ENCODE measurements around the gene CRB2.

Gene CRB2

DNA sequence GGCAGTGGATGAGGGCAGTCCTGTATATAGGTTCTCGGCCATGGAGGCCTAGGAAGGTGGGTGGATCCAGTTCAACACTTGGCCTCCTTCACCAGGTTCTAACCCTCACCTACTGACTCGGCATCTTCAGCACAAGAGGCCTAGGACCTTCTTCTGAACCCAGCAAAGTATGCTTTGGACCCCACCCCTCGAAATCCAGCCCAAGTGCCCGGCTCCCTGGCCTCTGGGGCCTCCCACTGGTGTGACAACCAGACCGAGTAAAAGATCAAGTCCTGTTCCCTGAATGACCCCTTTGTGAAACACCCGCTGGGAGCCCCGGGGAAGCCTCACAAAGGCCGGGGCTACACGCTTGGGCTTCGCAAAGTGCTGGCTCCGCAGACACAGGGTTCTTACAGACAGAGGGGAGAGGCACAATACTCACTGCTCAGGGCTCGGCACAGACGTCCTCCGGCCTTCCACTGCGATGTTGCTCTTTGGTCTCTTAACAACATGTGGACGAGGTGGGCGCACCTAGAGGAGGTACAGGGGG, 47.0 kb downstream of the CRB2 start:
- DNase-seq (ENCODE audit: low read depth), result no peak

DNA sequence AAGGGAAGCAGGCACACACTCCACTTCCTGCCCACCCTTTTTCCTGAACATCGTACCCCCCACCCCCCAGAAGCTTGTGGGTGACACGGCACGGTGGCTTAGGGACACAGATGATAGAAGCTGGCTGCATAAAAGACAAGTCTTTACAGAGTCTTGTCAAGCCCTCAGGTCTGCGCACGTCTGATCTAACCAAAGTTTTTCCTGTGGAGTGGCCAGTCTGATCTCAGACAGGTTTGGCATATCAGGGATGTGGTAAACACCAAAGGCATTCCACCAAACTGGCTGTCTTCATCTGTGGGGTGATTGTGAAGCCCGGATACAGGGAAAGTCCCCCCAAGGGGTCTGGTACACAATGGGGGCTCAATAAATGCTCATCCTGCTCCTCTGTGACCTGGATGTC, 50.0 kb downstream of the CRB2 start:
- DNase-seq (ENCODE audit: low read depth), result no peak

DNA sequence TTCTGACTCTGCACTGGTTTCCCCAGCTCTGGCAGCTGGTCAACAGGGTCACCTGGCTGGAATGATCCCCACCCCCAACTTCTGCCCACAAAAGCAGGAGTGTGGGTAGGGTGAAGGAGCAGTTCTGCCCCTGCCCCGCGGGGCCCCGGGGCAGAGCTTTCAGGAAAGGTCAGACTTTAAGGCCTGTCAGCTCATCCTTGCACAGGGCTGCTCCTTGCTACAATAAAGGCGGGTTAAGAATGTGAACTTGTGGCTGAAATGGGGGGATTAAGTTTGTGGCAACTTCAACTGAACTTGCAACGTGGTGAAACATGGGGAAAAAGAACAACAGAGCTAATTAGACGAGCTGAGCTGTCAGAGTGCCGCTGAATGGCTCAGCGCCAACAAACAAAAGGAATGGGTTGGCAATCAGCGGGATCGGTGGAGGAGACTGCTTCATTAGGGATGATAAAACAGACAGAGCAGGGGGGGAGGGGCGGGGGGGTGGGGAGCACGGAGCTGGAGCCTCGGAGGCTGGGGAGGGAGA, 50.8 kb downstream of the CRB2 start:
- DNase-seq (ENCODE audit: low read depth), result no peak

DNA sequence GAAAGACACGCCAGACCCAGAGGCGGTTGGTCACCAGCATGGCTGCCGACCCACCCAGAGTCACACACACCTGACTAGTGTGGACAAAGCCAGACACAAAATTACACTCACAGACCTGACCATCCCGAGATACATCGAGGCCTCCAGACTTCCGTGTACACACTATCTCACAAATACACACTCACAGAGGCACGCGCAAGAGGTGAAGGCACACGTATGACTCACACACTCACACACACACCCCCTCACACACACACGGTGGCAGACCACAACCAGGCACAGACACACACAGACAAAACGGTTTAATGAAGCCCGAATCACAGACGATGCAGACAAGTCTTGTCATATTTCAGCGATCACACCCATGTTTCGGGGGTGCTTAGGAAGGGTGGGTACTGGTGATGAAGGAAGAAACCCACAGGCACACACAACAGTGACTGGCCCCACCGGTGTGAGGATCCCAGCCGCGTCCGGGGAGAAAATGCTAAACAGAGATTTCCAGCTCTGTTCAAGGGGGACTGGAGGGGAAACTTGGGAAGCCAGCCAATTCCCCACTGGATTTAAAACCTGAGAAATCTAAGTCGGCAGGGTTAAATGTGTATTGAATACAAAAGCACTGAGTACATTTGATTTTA, 51.3 kb downstream of the CRB2 start:
- no peak for DNase-seq (ENCODE audit: low read depth)

DNA sequence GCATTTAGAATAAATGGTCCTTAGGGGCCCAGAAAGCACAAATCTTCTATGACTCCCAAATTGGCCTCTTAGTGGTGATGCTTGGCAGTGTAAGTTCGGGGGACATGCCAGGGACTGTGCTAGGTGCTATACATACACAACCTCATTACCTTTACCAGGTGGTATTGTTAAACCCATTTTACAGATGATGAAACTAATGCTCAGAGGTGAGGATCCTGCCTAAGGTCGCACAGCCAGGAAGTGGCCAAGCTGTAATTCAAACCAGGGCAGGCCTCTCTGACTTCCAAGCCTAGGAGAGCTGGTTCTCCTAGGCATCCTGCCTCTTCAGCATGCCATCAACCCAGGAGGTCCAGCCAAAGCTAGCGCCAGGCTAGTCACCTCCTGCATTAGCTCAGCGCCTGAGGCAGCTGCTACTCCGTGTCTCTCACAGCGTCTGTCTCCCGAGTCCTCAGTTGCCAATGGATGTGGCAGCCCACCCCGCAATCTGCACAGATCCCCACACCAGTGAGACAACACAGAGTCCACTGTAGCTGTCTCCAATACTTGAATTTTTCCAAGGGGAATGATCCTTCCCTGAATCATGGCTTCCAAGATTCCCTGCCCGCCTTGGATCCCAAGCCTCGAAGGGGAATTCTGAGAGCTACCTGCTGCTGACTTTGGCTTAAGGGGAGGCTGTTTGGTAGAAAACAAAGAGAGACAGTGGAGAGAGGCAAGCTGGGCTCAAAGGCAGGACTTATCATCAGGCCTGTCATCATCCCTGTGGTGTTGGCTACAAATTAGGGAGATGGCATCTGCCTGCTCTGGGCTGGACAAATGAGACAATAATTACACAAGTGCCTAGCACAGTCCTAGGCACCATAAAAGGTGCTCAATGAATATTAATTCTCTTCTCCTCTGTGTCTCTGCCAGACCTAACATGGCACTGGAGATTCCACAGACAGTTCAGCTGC, 52.6 kb downstream of the CRB2 start:
- no peak for DNase-seq (ENCODE audit: low read depth)

DNA sequence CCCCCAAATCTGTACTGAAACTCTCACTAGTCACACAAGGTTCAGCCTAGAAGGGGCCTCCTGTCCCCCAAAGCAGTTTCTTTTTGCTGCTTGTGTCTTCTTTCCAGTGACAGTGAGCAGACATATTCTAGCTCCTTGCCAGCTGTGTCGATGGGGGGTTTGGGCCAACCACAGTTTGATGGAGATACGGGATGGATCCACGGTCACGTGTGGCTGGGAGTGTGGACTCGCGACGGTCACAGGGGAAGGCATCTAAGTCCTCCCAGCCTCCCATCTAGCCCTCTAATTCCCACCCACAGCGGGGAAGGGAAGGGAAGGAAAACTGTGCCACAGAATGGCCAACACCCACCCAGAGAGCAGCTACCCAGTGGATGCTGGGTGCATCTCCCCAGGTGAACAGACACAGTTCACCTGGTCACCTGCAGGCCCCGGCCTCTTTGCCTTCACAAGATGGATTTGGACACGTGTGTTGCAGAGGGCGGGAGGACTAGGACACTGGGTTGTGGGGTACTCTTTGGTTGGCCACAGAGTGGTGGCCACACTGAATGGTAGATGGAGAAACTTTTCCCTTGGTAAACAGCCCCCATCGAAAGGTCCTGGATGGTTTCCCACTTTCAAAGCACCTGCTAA, 54.4 kb downstream of the CRB2 start:
- DNase-seq (ENCODE audit: low read depth), result no peak

DNA sequence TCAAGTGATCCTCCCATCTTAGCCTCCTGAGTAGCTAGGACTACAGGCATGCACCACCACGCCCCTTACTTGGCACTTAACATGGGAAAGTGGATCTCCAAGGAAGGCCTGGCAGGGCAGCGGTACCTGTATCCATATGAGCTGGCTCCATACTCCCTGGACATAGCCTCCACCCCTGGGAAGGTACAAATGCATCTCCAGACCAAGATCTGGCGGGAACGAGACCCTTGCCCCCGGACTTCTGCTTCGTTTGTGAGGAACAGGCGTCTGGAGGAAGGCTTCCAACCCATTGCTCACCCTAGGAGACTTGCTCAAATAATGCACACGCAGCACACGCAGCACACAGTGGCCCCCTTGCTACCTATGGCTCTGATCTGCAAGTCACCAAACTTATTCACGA, 55.2 kb downstream of the CRB2 start:
- DNase-seq (ENCODE audit: low read depth), result no peak

DNA sequence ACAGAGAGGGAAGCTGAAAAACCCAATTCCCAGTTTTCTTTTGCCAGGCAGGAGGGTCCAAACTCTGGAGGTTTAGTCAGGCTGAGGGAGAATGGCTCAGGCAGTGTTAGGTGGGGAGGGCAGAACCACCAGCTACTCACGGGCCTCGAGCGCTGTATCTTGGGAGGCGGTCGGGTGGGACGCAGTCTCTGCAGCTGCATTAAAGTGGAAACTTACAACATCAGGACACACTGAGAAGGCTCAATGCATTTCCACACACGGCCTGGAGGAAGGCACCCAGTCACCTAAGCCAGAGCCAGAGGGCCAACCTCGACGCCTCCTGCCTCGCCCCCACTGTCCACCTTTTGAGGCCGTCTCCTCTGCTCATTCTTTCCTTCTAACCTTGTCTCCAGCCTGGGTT, 55.6 kb downstream of the CRB2 start:
- no peak for DNase-seq (ENCODE audit: low read depth)

DNA sequence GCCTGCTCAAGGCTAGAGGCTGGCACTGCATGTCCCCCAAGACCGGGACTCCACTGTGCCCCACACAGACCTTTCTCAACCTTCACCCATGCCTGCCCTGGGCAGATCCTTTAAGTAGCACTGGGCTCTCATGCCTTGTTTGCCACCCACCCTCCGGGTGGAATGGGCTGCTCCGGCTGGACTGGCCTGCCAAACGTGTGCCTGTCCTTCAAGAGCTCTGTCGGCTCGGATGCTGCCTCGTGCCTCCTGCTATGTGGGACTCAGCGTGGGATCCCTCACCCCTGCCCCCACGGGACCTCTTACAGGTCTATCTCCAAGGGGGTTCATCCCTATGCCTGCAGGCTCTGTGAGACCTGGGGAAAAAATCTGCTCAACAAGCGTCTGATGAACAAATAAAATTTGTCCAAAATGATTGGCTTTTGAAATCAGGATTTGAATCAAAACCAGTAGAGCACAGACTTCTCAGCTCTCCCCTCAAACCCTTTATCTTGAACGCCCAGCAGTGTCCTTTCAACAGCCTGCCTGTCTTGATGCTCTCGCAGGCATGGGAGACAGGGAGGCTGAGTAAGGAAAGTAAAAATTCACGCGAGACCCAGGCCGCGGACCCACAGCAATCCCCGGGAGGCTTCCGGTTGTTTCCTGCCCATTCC, 56.3 kb downstream of the CRB2 start:
- no peak for DNase-seq (ENCODE audit: low read depth)

DNA sequence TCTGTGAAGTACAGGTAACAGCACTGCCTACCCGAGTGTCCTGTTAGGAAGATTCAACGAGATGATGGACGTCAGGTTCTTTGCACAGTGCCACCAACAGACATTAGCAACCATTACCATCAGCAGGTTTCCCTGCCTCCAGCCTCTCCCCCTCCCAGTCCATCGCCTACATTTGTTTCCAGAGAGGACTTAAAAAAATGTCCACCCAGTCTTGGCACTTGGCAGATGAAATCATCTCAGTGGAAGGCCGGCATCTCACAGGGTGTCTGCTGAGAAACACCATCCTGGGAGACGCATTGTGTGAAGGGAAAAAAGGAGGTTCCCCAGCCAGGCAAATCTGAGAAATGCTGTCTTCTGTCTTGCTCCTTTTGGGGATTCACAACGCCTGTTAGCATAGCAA, 58.2 kb downstream of the CRB2 start:
- DNase-seq (ENCODE audit: low read depth), result no peak

DNA sequence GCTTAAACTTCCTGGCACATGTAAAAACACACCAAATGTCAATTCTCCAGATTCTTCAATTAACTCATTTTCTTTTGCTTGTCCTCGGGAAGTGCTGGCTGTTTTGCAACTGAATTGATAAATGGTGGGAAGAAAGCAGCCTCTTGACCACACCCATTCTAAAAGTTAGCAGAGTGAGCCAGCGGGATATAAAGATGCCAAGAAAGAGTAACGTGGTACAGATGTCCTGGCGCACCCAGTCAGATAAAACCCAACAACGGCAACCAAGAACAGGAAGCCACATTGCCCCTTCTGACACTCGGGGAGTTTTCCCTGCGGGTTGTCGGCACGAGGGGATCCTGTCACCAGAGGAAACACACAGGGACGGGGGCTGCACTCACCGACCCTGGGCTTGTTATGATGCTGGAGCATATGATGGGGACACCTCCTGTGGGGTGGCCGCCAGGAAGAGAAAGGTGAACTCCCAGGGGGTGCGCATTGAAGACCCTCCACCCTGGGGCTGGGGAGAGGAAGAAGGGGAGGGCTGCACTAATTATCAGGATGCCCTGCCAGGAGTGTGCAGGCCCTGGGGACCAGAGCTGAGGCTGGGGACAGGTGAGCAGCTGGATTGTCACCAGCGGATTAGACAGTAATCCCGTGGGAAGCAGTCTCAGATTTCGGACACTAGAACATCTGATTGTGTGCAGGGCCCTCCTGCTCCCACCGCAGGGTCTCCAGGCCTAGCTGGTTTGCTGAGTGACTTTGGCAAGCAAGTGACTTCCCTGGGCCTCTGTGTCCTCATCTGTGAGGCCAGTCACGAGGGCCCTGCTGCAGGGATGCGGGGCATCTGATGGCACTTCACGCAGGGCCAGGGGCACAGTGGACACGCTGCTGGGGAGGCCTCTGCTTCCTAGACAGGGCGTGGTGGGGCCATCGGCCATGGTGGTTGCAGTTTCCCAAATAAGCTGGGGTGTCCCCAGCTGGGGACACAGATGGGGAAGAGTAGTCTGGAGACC, 59.2 kb downstream of the CRB2 start:
- DNase-seq (ENCODE audit: low read depth), result peak; percentile 43

DNA sequence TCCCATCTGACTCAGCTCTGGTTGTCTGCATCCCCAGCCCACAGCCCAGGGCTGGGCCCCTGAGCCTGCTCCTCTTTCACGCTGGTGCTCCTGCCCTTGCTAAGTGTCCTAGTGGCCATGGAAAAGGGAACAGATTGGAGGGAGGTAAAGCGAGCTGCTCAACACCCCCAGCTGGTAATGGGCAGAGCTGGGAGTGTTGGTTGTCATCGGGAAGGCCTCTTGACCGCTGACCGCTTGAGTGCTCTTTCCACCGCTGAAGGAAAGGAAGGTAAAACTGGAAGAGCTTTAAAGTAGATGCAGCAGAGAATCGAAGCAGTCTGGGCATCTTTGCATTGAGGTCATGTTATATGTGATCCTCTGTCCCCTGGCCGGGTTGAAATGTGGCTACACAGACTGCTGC, 60.2 kb downstream of the CRB2 start:
- no peak for DNase-seq (ENCODE audit: low read depth)

DNA sequence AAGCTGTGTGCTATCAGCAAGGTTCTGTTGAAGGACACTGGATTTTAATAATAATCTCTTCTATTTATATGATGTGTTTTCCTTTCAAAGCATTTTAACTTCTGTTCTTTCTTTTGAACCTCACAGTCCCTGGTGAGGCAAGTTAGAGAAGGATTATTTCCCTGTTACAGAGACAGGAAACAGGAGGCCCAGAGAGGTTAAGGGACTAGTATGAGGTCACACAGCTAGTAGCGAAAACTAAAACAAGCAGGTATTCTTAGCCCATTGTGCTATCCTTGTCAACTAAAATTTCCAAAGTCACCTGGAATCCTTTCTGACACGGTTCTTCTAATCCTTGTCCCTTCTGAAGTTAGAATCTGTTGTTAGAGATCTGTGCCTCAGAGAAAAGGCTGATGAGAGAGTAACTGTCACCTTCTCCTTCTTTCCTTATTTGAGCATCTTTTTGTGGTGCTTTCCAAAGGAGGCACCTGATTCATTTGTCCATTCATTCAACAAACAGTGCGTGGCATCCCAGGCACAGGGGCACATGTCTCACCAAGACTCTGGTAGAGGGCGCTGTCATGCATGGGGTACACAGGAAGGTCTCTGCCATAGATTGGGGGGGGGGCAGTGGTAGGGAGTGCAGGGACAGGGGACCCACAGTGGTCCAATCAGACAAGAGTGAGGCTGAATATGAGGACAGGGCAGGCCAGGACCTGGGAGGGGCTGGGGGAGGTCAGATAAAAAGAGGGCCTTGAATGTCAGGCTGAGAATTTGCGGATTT, 61.5 kb downstream of the CRB2 start:
- DNase-seq (ENCODE audit: low read depth), result no peak

DNA sequence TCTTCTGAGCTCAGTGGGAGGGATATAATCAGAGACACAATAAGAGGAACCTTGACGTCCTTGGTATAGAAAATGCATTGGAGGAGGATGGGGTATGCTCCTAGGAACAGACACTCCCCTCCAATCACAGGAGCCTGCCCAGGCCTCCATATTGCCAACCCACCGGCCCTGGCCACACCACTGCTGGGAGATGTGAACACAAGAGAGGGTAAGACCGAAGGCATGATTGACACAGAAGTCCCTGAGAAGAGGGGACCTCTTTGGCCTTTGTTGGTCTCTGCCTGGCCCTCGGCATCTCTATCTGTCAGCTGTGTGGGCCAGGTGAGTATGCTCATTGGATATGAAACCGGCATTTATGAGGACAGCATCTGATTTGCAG, 62.0 kb downstream of the CRB2 start:
- DNase-seq (ENCODE audit: low read depth), result no peak

DNA sequence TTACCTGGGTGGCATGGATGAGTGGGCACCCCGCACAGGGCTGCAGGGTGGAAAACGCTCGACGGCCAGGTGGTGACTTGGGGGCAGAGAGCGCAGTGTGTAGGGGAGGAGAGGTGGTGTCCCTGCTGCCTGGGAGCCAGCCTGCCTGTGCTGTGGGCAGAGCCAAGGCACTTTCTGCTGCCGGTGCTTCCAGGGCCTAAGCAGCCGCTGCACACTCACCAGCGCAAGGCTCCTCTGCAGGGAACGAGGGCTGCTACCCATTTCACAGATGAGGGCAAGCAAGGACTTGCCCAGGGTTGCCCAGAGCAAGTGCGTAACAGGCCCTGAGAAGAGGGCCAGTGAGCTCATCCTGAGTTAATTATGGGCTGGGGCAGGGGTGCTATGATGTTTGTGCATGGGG, 62.5 kb downstream of the CRB2 start:
- no peak for DNase-seq (ENCODE audit: low read depth)

DNA sequence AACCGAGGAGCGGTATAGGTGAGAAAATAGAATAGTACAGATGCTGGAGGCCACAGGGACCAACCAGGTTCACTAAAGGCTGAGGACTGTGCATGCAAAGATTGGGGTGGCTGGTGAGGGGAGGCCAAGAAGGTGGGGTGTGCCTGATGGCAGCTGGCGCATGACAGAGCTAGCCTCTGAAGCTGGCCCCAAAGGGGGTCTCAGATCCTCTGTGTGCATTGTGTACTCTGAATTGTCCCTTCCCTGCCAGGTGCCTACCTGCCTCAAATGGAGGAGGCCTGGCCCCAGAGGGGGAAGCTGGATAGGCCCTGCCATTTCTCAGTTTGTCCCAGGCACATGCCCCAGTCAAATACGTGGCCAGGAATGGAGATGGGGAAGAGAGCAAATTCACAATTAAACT, 63.1 kb downstream of the CRB2 start:
- no peak for DNase-seq (ENCODE audit: low read depth)

DNA sequence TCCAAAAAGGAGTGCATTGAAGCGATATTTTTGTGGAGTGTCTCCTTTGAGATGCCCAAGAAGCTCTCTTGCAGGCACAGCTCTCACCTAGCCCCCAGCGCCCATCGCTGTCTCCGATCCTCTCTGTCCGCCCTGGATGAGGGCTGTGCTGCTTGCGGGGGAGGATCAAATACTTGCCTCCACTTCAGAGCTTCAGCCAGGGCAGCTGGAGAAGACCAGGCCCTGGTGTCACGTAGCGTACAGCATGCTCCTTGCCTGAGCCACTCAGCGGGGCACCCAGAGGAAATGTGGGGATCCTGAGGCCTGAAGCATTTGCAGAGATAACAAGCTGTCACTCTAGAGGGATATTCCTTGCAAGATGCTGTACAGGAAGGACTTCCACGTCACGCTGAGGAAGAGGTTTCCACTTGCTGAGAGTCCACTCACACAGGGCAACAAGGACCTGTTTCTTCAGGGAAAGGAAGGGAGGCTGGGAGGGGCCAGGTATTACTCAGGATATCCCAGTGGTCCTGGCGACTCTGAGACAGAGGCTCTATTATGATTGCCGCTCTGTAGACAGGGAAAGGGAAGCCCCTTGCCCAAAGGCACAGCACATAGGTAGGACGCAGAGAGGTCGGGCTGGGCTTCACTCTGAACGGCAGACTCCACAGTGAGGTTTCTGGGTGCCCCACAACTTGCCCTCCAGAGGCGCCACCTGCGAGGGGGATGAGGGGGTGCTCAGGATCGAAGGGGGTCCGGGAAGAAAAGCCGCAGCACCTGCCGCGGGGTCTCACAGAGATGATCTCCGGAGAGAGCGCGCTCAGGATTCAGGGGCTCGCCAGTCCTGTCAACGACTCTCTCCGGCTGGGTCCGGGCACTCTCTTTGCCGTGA, 64.0 kb downstream of the CRB2 start:
- DNase-seq (ENCODE audit: low read depth), result no peak

DNA sequence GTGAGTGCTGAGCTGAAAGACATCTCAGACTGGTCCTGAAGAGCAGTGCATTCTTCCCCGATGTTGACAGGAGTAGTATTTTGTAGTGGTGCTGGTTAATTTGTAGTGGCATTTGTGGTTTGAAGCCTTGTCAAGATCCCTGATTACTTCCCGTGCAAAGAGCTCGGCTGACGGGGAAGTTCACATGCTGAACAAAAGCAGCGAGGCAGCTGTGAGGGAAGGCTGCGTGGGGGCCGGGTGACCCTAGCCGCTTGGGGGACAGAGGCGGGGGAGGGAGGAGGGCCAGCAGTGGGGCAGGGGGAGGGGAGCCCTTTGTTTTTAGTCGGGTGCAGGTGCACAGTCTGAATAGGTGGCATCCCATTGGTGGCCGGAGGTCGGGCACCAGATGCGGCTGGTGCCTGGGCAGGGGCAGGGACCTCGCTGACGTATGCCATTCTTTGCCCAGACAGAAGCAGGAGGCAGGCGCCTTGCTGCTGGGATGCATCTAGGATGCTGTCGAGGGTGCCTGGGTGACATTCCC, 64.7 kb downstream of the CRB2 start:
- DNase-seq (ENCODE audit: low read depth), result no peak

DNA sequence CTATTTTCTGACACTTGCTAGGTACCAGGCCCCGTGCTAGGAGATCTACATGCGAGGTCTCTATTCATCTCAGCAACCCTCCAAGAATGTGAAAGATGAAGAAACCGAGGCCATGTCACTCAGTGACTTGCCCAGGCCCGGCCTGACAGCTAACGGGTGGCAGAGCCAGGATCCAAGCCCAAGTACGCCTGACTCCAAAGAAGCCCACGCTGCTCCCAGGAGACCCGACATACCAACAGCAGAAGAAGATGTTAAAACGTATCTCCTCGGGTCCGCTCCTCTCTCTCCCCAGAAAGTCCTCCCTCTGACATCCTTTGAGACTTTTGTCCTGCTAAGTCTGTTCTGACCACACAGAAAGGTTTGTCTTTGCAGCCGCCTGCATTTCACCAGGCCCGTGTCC, 65.2 kb downstream of the CRB2 start:
- DNase-seq (ENCODE audit: low read depth), result no peak

All from GM04504 (cell line).